Activated T-helper 2 cell treated with anti-CD3 and anti-CD28 coated beads, Interferon-gamma antibody, Interleukin-2, Interleukin-4, amounts not matched to agents 10 μg/mL and 5 μg/mL and 100 μg/mL, durations not matched to agents 14 hours and 24 hours and 36 hours (primary cell): ENCODE results near the gene HAP1. TPM values are rescaled to one million over a fixed set of nuclear protein-coding genes. Genes with fewer than 3 reads are reported as not detected.

Experiments
- DNase-seq: peaks from one replicate; pipeline ENCODE4 v3.0.0; 2021; ENCODE audit warnings: low spot score
- H3K27ac Mint-ChIP-seq: one replicate; pipeline ENCODE4 v1.8.0; 2021; ENCODE audit warnings: mixed read lengths
- H3K27me3 Mint-ChIP-seq: one replicate; pipeline ENCODE4 v1.8.0; 2021; ENCODE audit warnings: low read depth, mixed read lengths
- H3K36me3 Mint-ChIP-seq: one replicate; pipeline ENCODE4 v1.8.0; 2021; ENCODE audit warnings: low read depth, mixed read lengths
- H3K4me1 Mint-ChIP-seq: one replicate; pipeline ENCODE4 v1.8.0; 2021; ENCODE audit warnings: low read depth, mixed read lengths
- H3K4me3 Mint-ChIP-seq: one replicate; pipeline ENCODE4 v1.8.0; 2021; ENCODE audit warnings: low read depth, mild to moderate bottlenecking, moderate library complexity, mixed read lengths
- H3K9me3 Mint-ChIP-seq: one replicate; pipeline ENCODE4 v1.8.0; 2021; ENCODE audit warnings: mixed read lengths
- intact Hi-C: fragments of 100-400 bp; cut with micrococcal nuclease; formaldehyde crosslinking; loops from one replicate; pipeline ENCODE4 v1.15.1; 2023
- total RNA-seq: library from RNA; stranded (reverse); gene quantifications from 2 replicates; pipeline ENCODE4 v1.2.3, GENCODE V29; 2022

The HAP1 gene
- total RNA-seq, 1 donor from 2014 or later: 0.11 TPM

GRCh38 chr17:41750862-41751261 is 16.4 kb upstream of the HAP1 start:
- H3K9me3 Mint-ChIP-seq: no peaks in the 10 kb centered on the region

GRCh38 chr17:41748275-41748674 is 13.8 kb upstream of the HAP1 start:
- intact Hi-C loops: no loop called here

More at GRCh38 chr17:41750862-41751261, 16.4 kb upstream of the HAP1 start:
- Mint-ChIP-seq H3K27ac (no peak overlapping the region), H3K27me3 (no peaks in the 10 kb centered on the region), H3K4me1 (no peaks in the 10 kb centered on the region), H3K4me3 (no peak overlapping the region), H3K36me3 (no peaks in the 10 kb centered on the region)
- intact Hi-C loops: no loop called here
- no peak for DNase-seq

GRCh38 chr17:41741709-41742108 is 7.3 kb upstream of the HAP1 start:
- no peak overlapping the region for H3K27ac Mint-ChIP-seq
- H3K4me3 Mint-ChIP-seq: no peak overlapping the region
- no peaks in the 10 kb centered on the region for H3K4me1 Mint-ChIP-seq

More at GRCh38 chr17:41748275-41748674, 13.8 kb upstream of the HAP1 start:
- DNase-seq: no peak
- Mint-ChIP-seq H3K9me3 (no peaks in the 10 kb centered on the region), H3K36me3 (no peaks in the 10 kb centered on the region), H3K27me3 (no peaks in the 10 kb centered on the region), H3K4me1 (no peaks in the 10 kb centered on the region), H3K27ac (no peak overlapping the region), H3K4me3 (no peak overlapping the region)

GRCh38 chr17:41740506-41740905 is 6.1 kb upstream of the HAP1 start:
- Mint-ChIP-seq H3K9me3 (no peaks in the 10 kb centered on the region), H3K27ac (no peak overlapping the region), H3K36me3 (no peaks in the 10 kb centered on the region), H3K4me3 (no peak overlapping the region), H3K27me3 (peaks cover 16% of the 10 kb centered on the region), H3K4me1 (no peaks in the 10 kb centered on the region)
- DNase-seq: no peak
- intact Hi-C loops: no loop called here

More at GRCh38 chr17:41741709-41742108, 7.3 kb upstream of the HAP1 start:
- no peaks in the 10 kb centered on the region for H3K36me3 Mint-ChIP-seq
- peaks cover 8% of the 10 kb centered on the region for H3K27me3 Mint-ChIP-seq
- H3K9me3 Mint-ChIP-seq: no peaks in the 10 kb centered on the region
- intact Hi-C loops: no loop called here
- DNase-seq: no peak

- Mint-ChIP-seq H3K4me3 (no peak overlapping the region), H3K27me3 (peaks cover 21% of the 10 kb centered on the region)
Measured at GRCh38 chr17:41739661-41740352, 5.4 kb upstream of the HAP1 start.

GRCh38 chr17:41738801-41739112 is 4.3 kb upstream of the HAP1 start:
- no peak overlapping the region for H3K27ac Mint-ChIP-seq
- H3K27me3 Mint-ChIP-seq: peaks cover 26% of the 10 kb centered on the region
- intact Hi-C loops: loop anchor here (1.0 to 10.0 kb wide), 3 partner anchors 63 to 147 kb away; partner anchors contain the start of gene KLHL11
- DNase-seq: no peak
- no peaks in the 10 kb centered on the region for H3K36me3 Mint-ChIP-seq
- H3K4me3 Mint-ChIP-seq: no peak overlapping the region
- no peaks in the 10 kb centered on the region for H3K9me3 Mint-ChIP-seq
- peaks cover 4% of the 10 kb centered on the region for H3K4me1 Mint-ChIP-seq

More at GRCh38 chr17:41739661-41740352, 5.4 kb upstream of the HAP1 start:
- no peak for DNase-seq
- Mint-ChIP-seq H3K36me3 (no peaks in the 10 kb centered on the region), H3K9me3 (no peaks in the 10 kb centered on the region), H3K27ac (peak overlapping the region; percentile 3), H3K4me1 (peaks cover 3% of the 10 kb centered on the region)
- intact Hi-C loops: loop anchor here (10.0 kb wide), 1 partner anchor 125 kb away; the partner anchor contains the start of gene KLHL11

GRCh38 chr17:41738077-41738800 is 3.8 kb upstream of the HAP1 start:
- Mint-ChIP-seq H3K4me3 (no peak overlapping the region), H3K27ac (no peak overlapping the region)

GRCh38 chr17:41737680-41738023 is 3.2 kb upstream of the HAP1 start:
- intact Hi-C loops: loop anchor here (1.0 to 10.0 kb wide), 3 partner anchors 64 to 148 kb away; partner anchors contain the start of gene KLHL11
- H3K4me1 Mint-ChIP-seq: peaks cover 6% of the 10 kb centered on the region
- H3K9me3 Mint-ChIP-seq: no peaks in the 10 kb centered on the region
- no peaks in the 10 kb centered on the region for H3K36me3 Mint-ChIP-seq
- no peak overlapping the region for H3K4me3 Mint-ChIP-seq
- no peak overlapping the region for H3K27ac Mint-ChIP-seq
- H3K27me3 Mint-ChIP-seq: peaks cover 30% of the 10 kb centered on the region
- DNase-seq: no peak

More at GRCh38 chr17:41738077-41738800, 3.8 kb upstream of the HAP1 start:
- Mint-ChIP-seq H3K4me1 (peaks cover 6% of the 10 kb centered on the region), H3K9me3 (no peaks in the 10 kb centered on the region), H3K36me3 (no peaks in the 10 kb centered on the region), H3K27me3 (peaks cover 30% of the 10 kb centered on the region)
- intact Hi-C loops: loop anchor here (1.0 to 10.0 kb wide), 3 partner anchors 63 to 147 kb away; partner anchors contain the start of gene KLHL11
- DNase-seq: peak; percentile 74

GRCh38 chr17:41736983-41737679 is 2.7 kb upstream of the HAP1 start:
- no peaks in the 10 kb centered on the region for H3K36me3 Mint-ChIP-seq
- no peaks in the 10 kb centered on the region for H3K9me3 Mint-ChIP-seq
- intact Hi-C loops: loop anchor here (10.0 kb wide), 1 partner anchor 128 kb away; the partner anchor contains the start of gene KLHL11
- peaks cover 36% of the 10 kb centered on the region for H3K27me3 Mint-ChIP-seq
- peaks cover 6% of the 10 kb centered on the region for H3K4me1 Mint-ChIP-seq
- DNase-seq: no peak
- H3K27ac Mint-ChIP-seq: no peak overlapping the region
- no peak overlapping the region for H3K4me3 Mint-ChIP-seq

GRCh38 chr17:41735744-41736143 is 1.3 kb upstream of the HAP1 start:
- H3K27ac Mint-ChIP-seq: no peak overlapping the region
- intact Hi-C loops: loop anchor here (10.0 kb wide), 1 partner anchor 129 kb away; the partner anchor contains the start of gene KLHL11
- H3K9me3 Mint-ChIP-seq: no peaks in the 10 kb centered on the region
- peaks cover 6% of the 10 kb centered on the region for H3K4me1 Mint-ChIP-seq
- DNase-seq: no peak
- H3K36me3 Mint-ChIP-seq: no peaks in the 10 kb centered on the region
- no peak overlapping the region for H3K4me3 Mint-ChIP-seq
- H3K27me3 Mint-ChIP-seq: peaks cover 47% of the 10 kb centered on the region

GRCh38 chr17:41734949-41735313 is 488 bp upstream of the HAP1 start:
- Mint-ChIP-seq H3K4me1 (peaks cover 6% of the 10 kb centered on the region), H3K4me3 (peak overlapping the region; percentile 41), H3K27ac (no peak overlapping the region), H3K27me3 (peaks cover 54% of the 10 kb centered on the region), H3K9me3 (no peaks in the 10 kb centered on the region), H3K36me3 (no peaks in the 10 kb centered on the region)
- no peak for DNase-seq
- intact Hi-C loops: loop anchor here (10.0 kb wide), 1 partner anchor 130 kb away; the partner anchor contains the start of gene KLHL11

- intact Hi-C loops: loop anchor here (10.0 kb wide), 1 partner anchor 131 kb away; the partner anchor contains the start of gene KLHL11
- DNase-seq: no peak
- H3K36me3 Mint-ChIP-seq: no peaks in the 10 kb centered on the region
- peaks cover 56% of the 10 kb centered on the region for H3K27me3 Mint-ChIP-seq
- peaks cover 6% of the 10 kb centered on the region for H3K4me1 Mint-ChIP-seq
- H3K4me3 Mint-ChIP-seq: no peak overlapping the region
- no peak overlapping the region for H3K27ac Mint-ChIP-seq
- no peaks in the 10 kb centered on the region for H3K9me3 Mint-ChIP-seq
Measured at GRCh38 chr17:41733348-41734138, 900 bp downstream of the HAP1 start.
